Ectodermal cell (in vitro differentiated cells): ENCODE results near the gene FUT7.
"Not testable (repeated sequence)": the region's sequence is repeated elsewhere in the genome, so short reads cannot be mapped to it uniquely, and the experiment has no call there.

ENCODE experiments used
- H3K27ac ChIP-seq: 2 replicates; pipeline ENCODE4 v1.7.0; 2013; ENCODE audit warnings: mild to moderate bottlenecking, low read depth, low read length; ENCODE audit not compliant: insufficient read depth, poor library complexity, severe bottlenecking
- H3K27me3 ChIP-seq: 2 replicates; pipeline ENCODE4 v1.7.0; 2013; ENCODE audit warnings: mild to moderate bottlenecking, low read length; ENCODE audit not compliant: insufficient read depth, control insufficient read depth, poor library complexity, severe bottlenecking
- H3K36me3 ChIP-seq: one replicate; pipeline ENCODE4 v1.7.0; 2013; ENCODE audit warnings: low read length; ENCODE audit not compliant: control insufficient read depth, insufficient read depth
- H3K4me1 ChIP-seq: one replicate; pipeline ENCODE4 v1.7.0; 2013; ENCODE audit warnings: low read length; ENCODE audit not compliant: control insufficient read depth, insufficient read depth
- H3K4me3 ChIP-seq: 2 replicates; pipeline ENCODE4 v1.7.0; 2013; ENCODE audit warnings: low read depth, low read length, control low read depth; ENCODE audit not compliant: insufficient read depth
- H3K9me3 ChIP-seq: 2 replicates; pipeline ENCODE4 v1.7.0; 2013; ENCODE audit warnings: mild to moderate bottlenecking, low read length, moderate library complexity; ENCODE audit not compliant: control insufficient read depth
- WGBS, 2 experiments: methylation state at CpG; one replicate each; pipeline ENCODE4 v1.1.7; 2013; ENCODE audit warnings: missing lambda C conversion rate in 2 of 2; 5-methylcytosine and 5-hydroxymethylcytosine counted together

Gene FUT7

GRCh38 chr9:137065336-137065967 lies 33.6 kb upstream of the FUT7 start:
- Histone ChIP-seq H3K9me3 (no peaks in the 10 kb centered on the region), H3K27me3 (peaks cover 18% of the 10 kb centered on the region), H3K4me3 (no peak overlapping the region), H3K27ac (no peak overlapping the region), H3K36me3 (no peaks in the 10 kb centered on the region), H3K4me1 (peaks cover 11% of the 10 kb centered on the region)
- WGBS, 2 experiments = 93 to 95% methylated on average over 23 of the region's 23 CpGs

GRCh38 chr9:137064880-137065164 lies 32.9 kb upstream of the FUT7 start:
- WGBS, 2 experiments = 88 to 91% methylated on average over 12 of the region's 12 CpGs
- Histone ChIP-seq H3K4me1 (peaks cover 11% of the 10 kb centered on the region), H3K4me3 (no peak overlapping the region), H3K27ac (no peak overlapping the region), H3K27me3 (peaks cover 13% of the 10 kb centered on the region), H3K9me3 (no peaks in the 10 kb centered on the region), H3K36me3 (no peaks in the 10 kb centered on the region)

GRCh38 chr9:137064027-137064879 lies 32.4 kb upstream of the FUT7 start:
- peaks cover 7% of the 10 kb centered on the region for H3K4me1 ChIP-seq
- no peak overlapping the region for H3K4me3 ChIP-seq
- no peak overlapping the region for H3K27ac ChIP-seq
- H3K36me3 ChIP-seq = no peaks in the 10 kb centered on the region
- H3K27me3 ChIP-seq = peaks cover 7% of the 10 kb centered on the region
- no peaks in the 10 kb centered on the region for H3K9me3 ChIP-seq
- WGBS, 2 experiments = 61 to 62% methylated on average over 55 of the region's 55 CpGs

GRCh38 chr9:137063311-137064026 lies 31.6 kb upstream of the FUT7 start:
- Histone ChIP-seq H3K27ac (no peak overlapping the region), H3K9me3 (no peaks in the 10 kb centered on the region), H3K4me1 (no peaks in the 10 kb centered on the region), H3K36me3 (no peaks in the 10 kb centered on the region), H3K27me3 (peaks cover 2% of the 10 kb centered on the region), H3K4me3 (no peak overlapping the region)
- WGBS, 2 experiments = 91 to 92% methylated on average over 26 of the region's 26 CpGs

- H3K36me3 ChIP-seq, H3K27me3 ChIP-seq, H3K27ac ChIP-seq, H3K4me1 ChIP-seq, H3K4me3 ChIP-seq, H3K9me3 ChIP-seq: not testable (repeated sequence)
- WGBS, 2 experiments = 92 to 93% methylated on average over 6 to 7 of the region's 9 CpGs
Observed at GRCh38 chr9:137062798-137063197, 30.9 kb upstream of the FUT7 start.

GRCh38 chr9:137062384-137062783 lies 30.5 kb upstream of the FUT7 start:
- no peaks in the 10 kb centered on the region for H3K4me1 ChIP-seq
- 91 to 92% methylated on average over 15 of the region's 15 CpGs for WGBS, 2 experiments
- peaks cover 6% of the 10 kb centered on the region for H3K27me3 ChIP-seq
- H3K27ac ChIP-seq = no peak overlapping the region
- H3K9me3 ChIP-seq = no peaks in the 10 kb centered on the region
- no peaks in the 10 kb centered on the region for H3K36me3 ChIP-seq
- no peak overlapping the region for H3K4me3 ChIP-seq

- Histone ChIP-seq H3K27ac (no peak overlapping the region), H3K27me3 (peaks cover 38% of the 10 kb centered on the region), H3K9me3 (no peaks in the 10 kb centered on the region), H3K4me3 (no peak overlapping the region), H3K36me3 (no peaks in the 10 kb centered on the region), H3K4me1 (peaks cover 10% of the 10 kb centered on the region)
- 86 to 87% methylated on average over 9 of the region's 9 CpGs for WGBS, 2 experiments
Observed at GRCh38 chr9:137058521-137059234, 26.8 kb upstream of the FUT7 start.

GRCh38 chr9:137057545-137057944 lies 25.7 kb upstream of the FUT7 start:
- no peaks in the 10 kb centered on the region for H3K36me3 ChIP-seq
- H3K27me3 ChIP-seq = peaks cover 49% of the 10 kb centered on the region
- peaks cover 10% of the 10 kb centered on the region for H3K4me1 ChIP-seq
- no peak overlapping the region for H3K27ac ChIP-seq
- no peak overlapping the region for H3K4me3 ChIP-seq
- WGBS, 2 experiments = 83 to 91% methylated on average over 16 of the region's 16 CpGs
- H3K9me3 ChIP-seq = no peaks in the 10 kb centered on the region

- Histone ChIP-seq H3K9me3 (no peaks in the 10 kb centered on the region), H3K36me3 (no peaks in the 10 kb centered on the region), H3K4me3 (no peak overlapping the region), H3K27me3 (peaks cover 56% of the 10 kb centered on the region), H3K27ac (no peak overlapping the region), H3K4me1 (peaks cover 10% of the 10 kb centered on the region)
- 91 to 92% methylated on average over 17 of the region's 17 CpGs for WGBS, 2 experiments
Observed at GRCh38 chr9:137056739-137057415, 25.0 kb upstream of the FUT7 start.
